HCT116 (cell line): Measurements from ENCODE around the gene CHEK2. TPM values are rescaled to one million over a fixed set of nuclear protein-coding genes. Genes with fewer than 3 reads are reported as not detected.

Experiments
- ATAC-seq: fragments of 200-7000 bp; cut with Tn5 transposase; 2 replicates; pipeline ENCODE4 v1.9.1; 2020; ENCODE audit warnings: mild to moderate bottlenecking, moderate library complexity
- BruUV-seq: library from RNA; stranded (reverse); fragments of 400-500 nt; replicated peaks from 2 replicates; lab custom pipeline; 2021; lab: Mats Ljungman, UMichigan
- CTCF ChIA-PET: fragments of 300-600 bp; sonication (Branson Sonifier 250); formaldehyde crosslinking; loops from one replicate; lab custom pipeline; 2021; ENCODE audit warnings: antibody characterized with exemption; lab: Charles Lee
- POLR2A ChIA-PET: fragments of 300-600, 350-600 bp; sonication (Branson Sonifier 250); formaldehyde crosslinking; loops from one replicate; lab custom pipeline; 2021; ENCODE audit warnings: antibody characterized with exemption; lab: Charles Lee
- RAD21 ChIA-PET, 2 experiments: fragments of 300-600 bp; sonication (Branson Sonifier 250); formaldehyde crosslinking; loops; one replicate each; lab custom pipeline; 2023; ENCODE audit warnings: low total read pairs in 2 of 2; ENCODE audit not compliant: uncharacterized antibody in 2 of 2, unreplicated experiment in 2 of 2, low non-redundant PET in 1 of 2; lab: Charles Lee
- DNase-seq: peaks from one replicate; pipeline ENCODE4 v3.0.0-alpha.2; 2010; ENCODE audit warnings: low read depth, low spot score
- H2AFZ ChIP-seq: fragments of 200-600 bp; shearing (Covaris generic), sonication (generic); 2 replicates; pipeline ENCODE4 v1.6.1; 2017; ENCODE audit warnings: low read depth, mixed run types, mixed read lengths, antibody characterized with exemption, low read length; ENCODE audit not compliant: poor library complexity, severe bottlenecking
- H3K27ac ChIP-seq: 2 replicates; pipeline ENCODE4 v1.5.1; 2012; ENCODE audit warnings: low read depth, low read length
- H3K27me3 ChIP-seq: fragments of 200-600 bp; sonication (generic); 2 replicates; pipeline ENCODE4 v1.6.1; 2016; ENCODE audit warnings: mixed run types, low read length, mixed read lengths; ENCODE audit not compliant: insufficient read depth
- H3K36me3 ChIP-seq, 2 experiments: fragments of 200-500 bp in 1 of 2; fragments of 200-600 bp in 1 of 2; sonication (Bioruptor generic) in 1 of 2; sonication (generic) in 1 of 2; 2 replicates each; pipeline versions ENCODE4 v1.5.1 to v1.6.1; 2014 to 2016; ENCODE audit warnings: low read length in 2 of 2, inconsistent platforms in 1 of 2, mixed read lengths in 1 of 2, mixed run types in 1 of 2; ENCODE audit not compliant: insufficient read depth in 2 of 2, control insufficient read depth in 1 of 2
- H3K4me1 ChIP-seq, 2 experiments: fragments of 200-600 bp in 1 of 2; sonication (generic) in 1 of 2; 2 replicates each; pipeline versions ENCODE4 v1.5.1 to v1.6.1; 2012 to 2017; ENCODE audit warnings: low read length in 2 of 2, inconsistent platforms in 1 of 2, mild to moderate bottlenecking in 1 of 2, mixed read lengths in 1 of 2, mixed run types in 1 of 2, moderate library complexity in 1 of 2; ENCODE audit not compliant: insufficient read depth in 2 of 2, control insufficient read depth in 1 of 2
- H3K4me2 ChIP-seq: fragments of 200-600 bp; sonication (generic); 2 replicates; pipeline ENCODE4 v1.6.1; 2017; ENCODE audit warnings: mixed run types, low read length, mixed read lengths
- H3K4me3 ChIP-seq, 2 experiments: fragments of 200-600 bp in 1 of 2; sonication (generic) in 1 of 2; replicated peaks in 1 of 2; 2 replicates each; pipeline ENCODE4 v1.5.1; 2011 to 2016; ENCODE audit warnings: low read length in 2 of 2, control low read depth in 1 of 2, low read depth in 1 of 2, mild to moderate bottlenecking in 1 of 2, mixed read lengths in 1 of 2, mixed run types in 1 of 2
- H3K79me2 ChIP-seq: fragments of 200-600 bp; sonication (generic); 2 replicates; pipeline ENCODE4 v1.6.1; 2017; ENCODE audit warnings: mild to moderate bottlenecking, mixed run types, low read length, moderate library complexity, mixed read lengths; ENCODE audit not compliant: insufficient read depth
- H3K9ac ChIP-seq: fragments of 200-600 bp; sonication (generic); 2 replicates; pipeline ENCODE4 v1.6.1; 2016; ENCODE audit warnings: low read length, mixed read lengths
- H3K9me2 ChIP-seq: fragments of 200-600 bp; sonication (generic), shearing (Covaris generic); 2 replicates; pipeline ENCODE4 v1.6.1; 2017; ENCODE audit warnings: mixed run types, mild to moderate bottlenecking, moderate library complexity; ENCODE audit not compliant: insufficient read depth
- H3K9me3 ChIP-seq, 2 experiments: fragments of 200-500 bp in 1 of 2; fragments of 200-600 bp in 1 of 2; sonication (Bioruptor generic) in 1 of 2; sonication (generic) in 1 of 2; 2 replicates each; pipeline ENCODE4 v1.6.1; 2014 to 2017; ENCODE audit warnings: low read length in 2 of 2, mixed read lengths in 2 of 2, inconsistent platforms in 1 of 2, low read depth in 1 of 2, mild to moderate bottlenecking in 1 of 2, mixed run types in 1 of 2, moderate library complexity in 1 of 2; ENCODE audit not compliant: control insufficient read depth in 1 of 2, insufficient read depth in 1 of 2
- H4K20me1 ChIP-seq: fragments of 200-600 bp; sonication (generic), shearing (Covaris generic); 2 replicates; pipeline ENCODE4 v1.6.1; 2017; ENCODE audit warnings: mixed run types, mild to moderate bottlenecking, moderate library complexity; ENCODE audit not compliant: insufficient read depth
- EGR1 ChIP-seq: IDR thresholded peaks from 2 replicates; pipeline ENCODE4 v1.6.1; 2012; ENCODE audit warnings: low read depth
- EZH2phosphoT487 ChIP-seq: fragments of 200-600 bp; IDR thresholded peaks from 2 replicates; pipeline ENCODE4 v1.6.1; 2018; ENCODE audit warnings: antibody characterized with exemption, borderline replicate concordance
- FOSL1 ChIP-seq: IDR thresholded peaks from 2 replicates; pipeline ENCODE4 v1.6.1; 2012; ENCODE audit warnings: low read depth
- JUND ChIP-seq: IDR thresholded peaks from 2 replicates; pipeline ENCODE4 v1.6.1; 2012
- SRF ChIP-seq: IDR thresholded peaks from 2 replicates; pipeline ENCODE4 v1.6.1; 2012; ENCODE audit warnings: low read depth
- intact Hi-C: fragments of 100-400 bp; cut with micrococcal nuclease; formaldehyde crosslinking; loops from 2 replicates; pipeline ENCODE4 v1.10.0; 2022
- total RNA-seq: library from RNA; stranded (reverse); gene quantifications from one replicate; pipeline ENCODE4 v1.2.1, GENCODE V29; 2021; ENCODE audit not compliant: unreplicated experiment

The CHEK2 gene
- total RNA-seq, 1 experiment from 2014 or later: 47.1 TPM

DNA sequence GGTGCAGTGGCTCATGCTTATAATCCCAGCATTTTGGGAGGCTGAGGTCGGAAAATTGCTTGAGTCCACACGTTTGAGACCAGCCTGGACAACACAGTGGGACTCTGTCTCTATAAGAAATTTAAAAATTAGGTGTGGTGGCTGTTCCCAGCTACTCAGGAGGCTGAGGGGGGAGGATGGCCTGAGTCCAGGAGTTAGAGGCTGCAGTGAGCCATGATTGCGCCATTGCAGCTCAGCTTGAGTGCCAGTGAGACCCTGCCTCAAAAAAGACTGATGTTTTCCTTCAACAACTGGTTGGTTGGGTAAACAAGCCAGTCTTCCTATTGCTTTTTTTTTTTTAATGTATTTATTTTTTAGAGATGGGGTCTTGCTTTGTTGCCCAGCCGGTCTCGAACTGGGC, 49.5 kb upstream of the CHEK2 start:
- ChIA-PET RAD21 (interaction anchor here (0.6 to 0.7 kb wide), 2 partner anchors 34 to 37 kb away, joined by 3 to 4 read pairs; no protein-coding TSS in a partner anchor), CTCF (interaction anchor here (1.0 to 2.6 kb wide), 5 partner anchors 37 to 454 kb away, joined by 3 to 15 read pairs (median 5); partner anchors contain the start of gene EMID1)
- Histone ChIP-seq H3K27ac (no peak overlapping the region), H3K9ac (no peak overlapping the region), H2AFZ (no peak overlapping the region)
- no peak for TF ChIP-seq JUND
- no peak for TF ChIP-seq EZH2phosphoT487
- TF ChIP-seq FOSL1: no peak
- TF ChIP-seq, all 23 proteins: peak for 0
- Histone ChIP-seq H3K4me1 (no peaks in the 10 kb centered on the region), H3K4me3 (no peak overlapping the region), H3K4me2 (no peak overlapping the region), H3K79me2 (peaks cover 34% of the 10 kb centered on the region), H3K27me3 (no peaks in the 10 kb centered on the region), H3K36me3 (peaks cover 20 to 42% of the 10 kb centered on the region in 2 experiments), H4K20me1 (peaks cover 5% of the 10 kb centered on the region; the same call in 1 of the 2 replicates), H3K9me3 (no peaks in the 10 kb centered on the region), H3K9me2 (no peaks in the 10 kb centered on the region)
- DNase-seq (no peak), ATAC-seq (no peak)
- POLR2A ChIA-PET: interaction anchor here (1.3 to 1.8 kb wide), 2 partner anchors 8 to 9 kb away, joined by 4 to 7 read pairs; partner anchors contain the start of gene XBP1
- intact Hi-C loops: loop anchor here (5.0 kb wide), 2 partner anchors 251 to 456 kb away; no protein-coding TSS in a partner anchor
- no TSS peak for BruUV-seq

DNA sequence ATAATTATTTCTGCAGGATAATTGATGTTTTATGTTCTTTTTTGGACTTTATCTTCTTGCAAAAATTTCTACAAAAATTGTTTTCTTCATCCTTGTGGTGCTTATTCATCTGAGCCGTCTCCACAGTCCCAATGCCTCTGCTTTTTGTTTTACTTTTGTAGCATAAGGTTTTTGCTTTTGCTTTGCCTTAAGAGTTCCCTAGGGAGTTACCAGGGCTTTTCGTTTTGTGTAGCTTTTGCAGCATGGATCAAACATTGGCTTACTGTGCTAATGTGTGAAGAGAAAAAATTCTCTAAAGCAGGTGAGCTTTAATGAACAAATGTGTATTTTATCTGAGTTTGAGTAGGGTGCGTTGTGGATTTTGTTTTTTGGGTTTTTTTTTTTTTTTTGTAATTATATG, 47.0 kb upstream of the CHEK2 start:
- H3K79me2 ChIP-seq: peaks cover 9% of the 10 kb centered on the region
- no peak overlapping the region for H3K4me3 ChIP-seq
- TF ChIP-seq EGR1 (no peak), SRF (no peak)
- POLR2A ChIA-PET: interaction anchor here (3.4 kb wide), 1 partner anchor 12 kb away, joined by 11 read pairs; the partner anchor contains the start of gene XBP1
- no peaks in the 10 kb centered on the region for H3K4me1 ChIP-seq
- no TSS peak for BruUV-seq
- DNase-seq (no peak), ATAC-seq (no peak)
- RAD21 ChIA-PET: no interaction called here
- H2AFZ ChIP-seq: no peak overlapping the region
- no peak overlapping the region for H3K4me2 ChIP-seq
- no peak overlapping the region for H3K9ac ChIP-seq
- intact Hi-C loops: no loop called here
- CTCF ChIA-PET: interaction anchor here (1.5 to 2.6 kb wide), 2 partner anchors 16 to 252 kb away, joined by 4 to 15 read pairs; partner anchors contain the start of gene CCDC117
- H3K9me3 ChIP-seq: no peaks in the 10 kb centered on the region
- H3K27ac ChIP-seq: no peak overlapping the region
- no peaks in the 10 kb centered on the region for H3K9me2 ChIP-seq
- H3K36me3 ChIP-seq: peaks cover 27 to 38% of the 10 kb centered on the region in 2 experiments; a peak in 3 of 4 replicates
- H4K20me1 ChIP-seq: no peaks in the 10 kb centered on the region
- no peaks in the 10 kb centered on the region for H3K27me3 ChIP-seq
